Measurements from ENCODE around the gene SSBP3.
A peak's percentile ranks its signal among the peaks of the same experiment; 100 is the strongest.
"Not testable (repeated sequence)": the region's sequence is repeated elsewhere in the genome, so short reads cannot be mapped to it uniquely, and the experiment has no call there.

The SSBP3 gene

DNA sequence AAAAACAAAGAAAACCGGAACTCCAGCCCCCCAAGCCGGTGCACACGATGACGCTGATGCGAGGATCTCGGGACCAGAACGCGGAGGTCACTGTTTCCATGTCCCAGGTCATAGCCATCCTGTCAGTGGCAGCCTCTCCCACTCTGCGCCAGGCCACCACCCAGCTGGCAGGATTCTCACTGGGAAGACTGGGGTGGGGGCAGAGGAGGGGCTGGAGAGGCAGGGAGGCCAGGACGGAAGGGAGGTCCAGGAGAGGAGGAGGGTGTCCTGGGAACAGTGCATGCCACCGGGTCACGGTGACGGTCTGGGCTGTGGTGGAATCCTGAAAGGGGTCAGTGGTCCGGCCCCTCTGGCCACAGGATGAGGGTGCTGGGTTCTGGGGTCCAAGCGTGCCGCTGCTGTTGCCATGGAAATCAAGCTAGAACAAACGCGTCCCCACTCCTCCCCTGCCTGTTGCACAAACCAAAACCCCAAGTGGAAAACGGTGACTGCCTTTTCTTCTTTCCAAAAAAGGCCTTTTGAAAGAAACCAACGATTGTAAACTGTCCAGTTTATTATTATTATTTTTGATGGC is 180.1 kb downstream of the SSBP3 start:
- no peak for DNase-seq (ENCODE audit: low read depth in 2 of 2, low spot score in 1 of 2)

GRCh38 chr1:54225378-54225777 is 180.8 kb downstream of the SSBP3 start:
- DNase-seq (ENCODE audit: low read depth in 2 of 2, low spot score in 1 of 2), result no peak

GRCh38 chr1:54224233-54224632 is 182.0 kb downstream of the SSBP3 start:
- no peak for DNase-seq (ENCODE audit: low read depth in 2 of 2, low spot score in 1 of 2)

GRCh38 chr1:54223441-54224202 is 182.6 kb downstream of the SSBP3 start:
- DNase-seq (ENCODE audit: low read depth in 2 of 2, low spot score in 1 of 2), result no peak

DNA sequence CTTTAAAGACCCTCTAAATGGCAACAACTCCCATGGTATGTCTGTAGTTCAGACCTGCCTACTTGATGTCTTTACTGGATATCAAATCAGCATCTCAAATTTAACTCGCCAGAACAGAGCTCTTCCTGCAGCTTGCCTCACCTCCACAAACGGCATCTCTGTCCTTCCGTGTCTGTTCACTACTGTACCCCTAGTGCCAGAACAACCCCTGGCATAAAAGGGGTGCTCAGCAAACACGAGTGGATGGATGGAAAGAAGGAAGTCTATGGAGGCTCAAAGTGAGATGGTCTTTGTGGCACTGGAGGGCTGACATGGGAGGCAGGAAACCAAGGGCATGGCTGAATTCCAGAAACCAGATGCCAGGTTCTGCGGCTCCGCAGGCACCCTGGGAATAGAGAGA is 183.5 kb downstream of the SSBP3 start:
- DNase-seq (ENCODE audit: low read depth in 2 of 2, low spot score in 1 of 2), result no peak

DNA sequence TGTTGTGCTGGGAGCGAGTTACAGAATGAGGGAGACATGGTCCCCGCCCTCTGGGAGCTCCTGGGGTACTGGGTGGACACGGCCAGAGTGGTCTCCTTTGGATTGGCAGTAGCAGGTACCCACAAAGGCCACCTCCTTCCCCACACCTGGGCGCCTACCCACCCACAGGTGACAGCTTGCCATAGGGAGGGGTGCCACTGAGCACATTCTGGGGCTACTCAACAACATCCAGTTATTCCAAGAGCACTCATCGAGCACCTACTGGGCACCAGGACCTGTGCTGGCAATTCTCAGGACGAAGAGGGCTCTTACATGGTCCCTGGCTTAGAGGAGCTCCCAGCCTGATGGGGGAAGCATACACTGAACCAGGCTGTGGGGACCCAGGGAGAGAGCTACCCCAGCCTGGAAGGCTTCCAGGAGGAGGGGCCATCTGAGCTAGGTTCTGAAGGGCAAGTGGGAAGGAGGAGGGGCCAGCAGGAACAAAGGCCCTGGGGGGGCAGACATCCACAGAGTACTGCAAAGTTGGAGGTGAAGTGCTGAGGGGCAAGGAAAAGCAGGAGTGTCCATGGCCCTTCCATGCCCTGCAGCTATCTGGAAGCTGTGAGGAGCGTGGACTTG is 184.2 kb downstream of the SSBP3 start:
- no peak for DNase-seq (ENCODE audit: low read depth in 2 of 2, low spot score in 1 of 2)

GRCh38 chr1:54221113-54221834 is 184.9 kb downstream of the SSBP3 start:
- no peak for DNase-seq (ENCODE audit: low read depth in 2 of 2, low spot score in 1 of 2)

DNA sequence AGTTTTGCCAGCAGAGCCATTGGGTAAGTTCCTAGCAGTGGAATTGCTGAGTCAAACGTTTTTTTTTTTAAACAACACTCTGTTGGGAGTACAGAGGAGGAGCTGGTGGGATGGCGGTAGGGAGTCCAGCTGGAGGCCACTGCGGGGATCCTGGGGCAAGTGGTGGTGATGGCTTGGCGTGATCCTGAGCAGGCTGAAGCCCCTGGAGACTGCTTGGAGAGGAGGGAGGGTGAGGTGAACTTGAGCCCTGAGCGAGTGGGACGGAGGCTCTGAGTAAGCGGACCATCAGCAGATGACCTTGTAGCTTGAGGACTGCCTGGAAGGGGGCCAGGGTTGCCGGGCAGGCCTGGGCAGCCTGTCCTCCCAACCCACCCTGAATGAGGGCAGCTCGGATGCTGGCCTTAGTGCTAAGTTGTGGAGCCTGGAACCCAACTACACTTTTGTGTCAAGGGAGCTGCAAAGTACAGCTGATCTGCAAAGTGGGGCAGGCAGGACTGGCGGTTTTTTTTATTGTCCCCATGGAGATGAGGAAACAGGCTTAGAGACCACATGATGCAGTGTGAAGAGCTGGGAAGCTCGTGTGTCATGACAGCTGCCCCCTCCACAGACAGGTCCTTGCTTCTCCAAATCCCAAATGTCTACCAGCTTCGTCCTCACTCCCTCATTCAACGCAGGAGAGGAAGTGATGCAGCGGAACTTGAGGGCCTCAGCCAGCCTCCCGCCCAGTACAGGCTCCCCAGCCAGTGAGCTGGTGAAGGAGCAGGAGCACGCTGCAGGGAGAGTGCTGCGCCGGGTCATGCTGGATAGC is 186.0 kb downstream of the SSBP3 start:
- no peak for DNase-seq (ENCODE audit: low read depth in 2 of 2, low spot score in 1 of 2)

DNA sequence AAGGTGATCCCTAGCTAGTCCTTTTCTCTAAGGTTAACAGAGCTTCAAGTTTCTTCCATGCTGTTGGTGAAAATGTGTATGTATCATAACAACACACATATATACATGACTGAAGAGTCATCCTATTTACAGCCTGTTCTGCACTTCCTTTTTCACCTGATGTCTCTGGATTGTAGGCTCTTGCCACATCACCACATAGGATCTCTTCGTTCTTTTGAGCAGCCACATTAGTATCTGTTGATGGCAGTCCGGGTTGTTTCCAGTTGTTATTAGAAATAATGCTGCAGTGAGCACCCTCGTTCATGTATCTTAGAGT is 186.5 kb downstream of the SSBP3 start:
- no peak for DNase-seq (ENCODE audit: low read depth in 2 of 2, low spot score in 1 of 2)

DNA sequence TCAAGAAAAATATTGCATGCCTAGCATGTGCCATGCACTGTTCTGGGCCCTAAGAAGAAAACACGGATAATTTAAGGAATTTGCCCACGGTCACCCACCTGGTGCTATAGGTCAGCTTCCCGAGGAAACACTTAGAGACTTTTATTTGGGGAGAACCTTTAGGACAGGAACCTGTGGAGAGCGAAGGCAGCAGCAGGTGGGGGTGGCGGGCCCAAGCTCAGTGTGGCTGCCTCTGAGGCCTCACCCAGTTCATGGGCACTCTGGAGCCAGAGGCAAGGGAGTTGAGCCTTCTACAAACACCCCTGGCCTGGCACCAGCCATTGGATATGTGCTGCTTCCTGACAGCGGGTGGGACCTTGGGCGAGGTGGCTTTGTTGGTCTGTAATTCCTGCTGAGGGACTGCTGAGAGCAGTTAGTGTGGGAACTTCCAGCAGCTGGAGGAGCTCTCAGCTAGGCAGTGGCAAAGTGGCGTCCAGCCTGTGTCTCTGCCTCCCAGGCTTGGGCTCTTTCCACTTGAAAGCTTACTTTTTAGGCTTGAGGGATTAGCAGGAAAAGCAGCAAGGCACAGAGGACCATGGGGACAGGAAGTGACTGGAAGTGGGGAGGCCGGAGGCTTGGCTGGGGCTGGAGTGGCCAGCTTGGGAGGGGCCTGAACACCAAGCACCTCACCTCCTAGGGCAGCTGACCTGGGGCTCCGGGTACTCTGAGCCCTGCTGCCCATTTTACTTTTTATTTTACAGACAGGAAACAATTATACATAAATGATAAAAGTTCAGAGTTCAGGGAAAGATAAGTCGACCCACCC is 187.1 kb downstream of the SSBP3 start:
- DNase-seq (ENCODE audit: low read depth in 2 of 2, low spot score in 1 of 2), result no peak

DNA sequence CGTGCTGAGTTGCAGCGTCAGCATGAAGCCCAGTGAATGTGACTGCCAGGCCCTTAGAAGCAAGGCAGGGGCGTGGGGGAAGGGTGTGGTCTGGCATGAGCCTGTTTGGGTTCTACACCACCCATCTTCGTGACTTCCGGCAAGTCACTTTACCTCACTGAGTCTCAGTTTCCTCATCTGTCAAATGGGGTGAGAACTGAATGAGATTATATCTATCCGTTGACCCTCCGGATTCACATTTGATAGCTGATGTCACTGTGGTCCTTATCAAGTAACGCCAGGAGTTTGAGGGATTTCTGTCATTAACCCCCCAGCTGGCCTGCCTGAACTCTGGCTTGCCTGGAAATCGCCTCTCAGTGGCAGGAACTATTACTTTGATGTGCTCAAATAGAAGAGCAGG is 190.7 kb downstream of the SSBP3 start:
- DNase-seq (ENCODE audit: low read depth in 2 of 2, low spot score in 1 of 2), result no peak

GRCh38 chr1:54212872-54213271 is 193.3 kb downstream of the SSBP3 start:
- no peak for DNase-seq (ENCODE audit: low read depth in 2 of 2, low spot score in 1 of 2)

GRCh38 chr1:54207896-54208295 is 198.3 kb downstream of the SSBP3 start:
- not testable (repeated sequence) for DNase-seq (ENCODE audit: low read depth in 2 of 2, low spot score in 1 of 2)

- no peak for DNase-seq (ENCODE audit: low read depth in 2 of 2, low spot score in 1 of 2)
Observed at GRCh38 chr1:54207287-54207686, 198.9 kb downstream of the SSBP3 start.

DNA sequence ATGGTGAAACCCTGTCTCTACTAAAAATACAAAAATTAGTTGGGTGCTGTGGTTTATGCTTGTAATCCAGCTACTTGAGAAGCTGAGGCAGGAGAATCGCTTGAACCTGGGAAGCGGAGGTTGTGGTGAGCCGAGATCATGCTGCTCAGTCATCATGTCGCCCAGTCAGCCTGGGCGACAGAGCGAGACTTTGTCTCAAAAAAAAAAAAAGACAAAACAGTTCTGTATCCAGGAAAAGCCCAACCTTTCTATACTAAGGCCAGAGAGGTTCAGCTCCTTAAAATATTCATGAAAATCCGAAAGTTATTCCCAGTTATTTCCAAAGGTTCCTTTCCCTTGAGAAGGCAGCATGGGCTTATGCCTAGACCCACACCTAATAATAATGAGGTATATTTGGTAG is 202.0 kb downstream of the SSBP3 start:
- DNase-seq (ENCODE audit: low read depth in 2 of 2, low spot score in 1 of 2), result no peak

DNA sequence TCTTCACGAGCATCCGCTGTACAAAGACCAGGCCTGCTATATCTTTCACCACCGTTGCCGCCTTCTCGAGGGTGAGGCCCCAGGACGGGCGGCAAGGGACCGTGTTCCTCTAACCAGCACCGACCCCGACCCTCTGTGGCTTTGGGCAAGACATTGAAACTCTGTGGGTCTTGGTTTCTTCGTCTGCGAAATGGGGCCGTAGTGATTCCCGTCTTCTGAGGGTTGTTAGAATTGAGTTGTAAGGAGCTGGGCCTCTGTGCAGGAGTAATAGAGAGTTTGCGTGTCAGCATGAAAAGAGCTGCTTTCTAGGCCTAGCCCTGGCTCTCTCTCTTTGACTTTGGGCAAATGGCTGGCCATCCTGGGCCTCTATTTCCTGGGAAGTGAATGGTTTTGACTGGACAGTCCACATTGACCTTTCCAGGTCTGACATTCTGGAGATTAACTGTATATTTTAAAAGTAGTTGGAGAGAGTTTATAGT is 205.6 kb downstream of the SSBP3 start:
- DNase-seq (ENCODE audit: low read depth in 2 of 2, low spot score in 1 of 2), result no peak

DNA sequence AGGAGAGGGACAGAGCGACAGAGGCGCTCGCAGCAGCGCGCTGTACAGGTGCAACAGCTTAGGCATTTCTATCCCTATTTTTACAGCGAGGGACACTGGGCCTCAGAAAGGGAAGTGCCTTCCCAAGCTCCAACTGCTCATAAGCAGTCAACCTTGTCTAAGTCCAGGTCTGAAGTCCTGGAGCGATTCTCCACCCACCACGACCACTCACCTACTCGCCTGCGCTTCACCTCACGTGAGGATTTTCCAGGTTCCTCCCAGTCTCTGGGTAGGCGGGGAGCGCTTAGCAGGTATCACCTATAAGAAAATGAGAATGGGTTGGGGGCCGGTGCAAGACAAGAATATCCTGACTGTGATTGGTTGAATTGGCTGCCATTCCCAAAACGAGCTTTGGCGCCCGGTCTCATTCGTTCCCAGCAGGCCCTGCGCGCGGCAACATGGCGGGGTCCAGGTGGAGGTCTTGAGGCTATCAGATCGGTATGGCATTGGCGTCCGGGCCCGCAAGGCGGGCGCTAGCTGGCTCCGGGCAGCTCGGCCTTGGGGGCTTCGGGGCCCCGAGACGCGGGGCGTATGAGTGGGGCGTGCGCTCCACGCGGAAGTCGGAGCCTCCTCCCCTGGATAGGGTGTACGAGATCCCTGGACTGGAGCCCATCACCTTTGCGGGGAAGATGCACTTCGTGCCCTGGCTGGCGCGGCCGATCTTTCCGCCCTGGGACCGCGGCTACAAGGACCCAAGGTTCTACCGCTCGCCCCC is 206.3 kb downstream of the SSBP3 start, which contains the start of the genes CYB5RL and MRPL37:
CYB5RL (minus strand) TSS at position 266 of the 754 bp plus-strand sequence. CDS start 4,414 bp downstream, outside the sequence.
MRPL37 (plus strand) TSS at position 403 of the 754 bp plus-strand sequence; CDS start at position 480, 77 bp downstream.
- peak; percentile 72 to 77 for DNase-seq (ENCODE audit: low read depth in 2 of 2, low spot score in 1 of 2)

GRCh38 chr1:54199151-54199764 is 206.9 kb downstream of the SSBP3 start:
- DNase-seq (ENCODE audit: low read depth in 2 of 2, low spot score in 1 of 2), result no peak

DNA sequence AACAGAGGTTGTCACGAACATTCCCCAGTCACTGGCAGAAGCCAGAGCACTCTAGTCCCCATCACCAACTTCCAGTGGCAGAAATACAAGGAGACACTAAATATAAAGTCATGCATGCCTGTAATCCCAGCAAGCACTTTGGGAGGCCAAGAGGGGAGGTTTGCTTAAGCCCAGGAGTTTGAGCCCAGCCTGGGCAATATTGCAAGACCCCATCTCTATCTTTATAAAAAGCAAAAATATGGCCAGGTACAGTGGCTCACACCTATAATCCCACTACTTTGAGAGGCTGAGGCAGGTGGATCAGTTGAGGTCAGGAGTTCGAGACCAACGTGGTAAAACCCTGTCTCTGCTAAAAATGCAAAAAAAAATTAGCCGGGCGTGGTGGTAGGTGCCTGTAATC is 212.7 kb downstream of the SSBP3 start:
- DNase-seq (ENCODE audit: low read depth in 2 of 2, low spot score in 1 of 2), result no peak

Measured in stimulated activated CD8-positive, alpha-beta memory T cell treated with anti-CD3 and anti-CD28 coated beads, Interleukin-4, amount 100 ng/mL, for 4 hours (primary cell).